ENCODE measurements around the gene CALR.
A peak's percentile ranks its signal among the peaks of the same experiment; 100 is the strongest.

Gene CALR

GRCh38 chr19:12983542-12984142 lies 45.2 kb downstream of the CALR start:
- DNase-seq = peak; percentile 94

GRCh38 chr19:12984143-12984627 lies 45.8 kb downstream of the CALR start:
- no peak for DNase-seq

GRCh38 chr19:12984683-12985048 lies 46.3 kb downstream of the CALR start:
- DNase-seq = no peak

GRCh38 chr19:12985049-12985776 lies 46.8 kb downstream of the CALR start:
- DNase-seq = no peak

- DNase-seq = no peak
Measured at GRCh38 chr19:12986726-12987125, 48.3 kb downstream of the CALR start.

- no peak for DNase-seq
Measured at GRCh38 chr19:12987190-12987589, 48.8 kb downstream of the CALR start.

- no peak for DNase-seq
Measured at GRCh38 chr19:12987781-12988180, 49.4 kb downstream of the CALR start.

GRCh38 chr19:12990431-12990830 lies 52.0 kb downstream of the CALR start:
- DNase-seq = no peak

GRCh38 chr19:12990853-12991252 lies 52.4 kb downstream of the CALR start:
- DNase-seq = no peak

- no peak for DNase-seq
Measured at GRCh38 chr19:12991296-12991695, 52.9 kb downstream of the CALR start.

- no peak for DNase-seq
Measured at GRCh38 chr19:12992729-12993128, 54.3 kb downstream of the CALR start.

- no peak for DNase-seq
Measured at GRCh38 chr19:12993562-12993961, 55.2 kb downstream of the CALR start.
